ENCODE results near the gene SBK3.

DNA sequence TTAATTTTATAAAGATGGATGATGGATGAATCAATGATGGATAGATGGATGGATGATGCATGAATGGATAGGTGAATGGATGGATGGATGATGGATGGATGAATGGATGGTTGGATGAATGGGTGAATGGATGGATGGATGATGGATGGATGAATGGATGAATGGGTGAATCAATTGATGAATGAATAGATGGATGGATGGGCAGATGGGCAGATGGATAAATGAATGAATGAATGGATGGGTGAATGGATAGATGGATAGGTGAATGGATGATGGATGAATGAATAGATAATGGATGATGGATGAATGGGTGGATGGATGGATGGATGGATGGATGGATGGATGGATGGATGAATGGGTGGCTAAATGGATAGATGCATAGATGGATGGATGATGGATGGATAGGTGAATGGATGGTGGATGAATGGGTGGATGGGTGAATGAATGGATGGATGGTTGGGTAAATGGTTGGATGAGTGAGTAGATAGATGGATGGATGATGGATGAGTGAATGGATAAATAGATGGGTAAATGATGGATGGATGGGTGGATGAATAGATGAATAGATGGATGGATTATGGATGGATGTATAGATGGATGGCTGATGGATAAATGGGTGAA, 22.5 kb upstream of the SBK3 start:
- TF ChIP-seq CTCF (conservative IDR thresholded peaks at IDR 0.05; ENCODE audit: low read length): no peak
- no peak for TF ChIP-seq EZH2phosphoT487 (IDR thresholded peaks at IDR 0.05; ENCODE audit: borderline replicate concordance, low read depth, low read length)
